Muscle of leg (tissue), 11 donors: ENCODE results near the gene ACBD5. TPM values are rescaled to one million over a fixed set of nuclear protein-coding genes. Genes with fewer than 3 reads are reported as not detected.

Source experiments
- DNase-seq: peaks from one replicate; pipeline ENCODE4 v3.0.0; 2013
- H3K27ac ChIP-seq: one replicate; pipeline ENCODE4 v1.5.1; 2013; ENCODE audit warnings: mild to moderate bottlenecking, low read length, control low read depth
- H3K27me3 ChIP-seq: one replicate; pipeline ENCODE4 v1.6.1; 2013; ENCODE audit warnings: low read length; ENCODE audit not compliant: control insufficient read depth, insufficient read depth
- H3K36me3 ChIP-seq: one replicate; pipeline ENCODE4 v1.6.1; 2013; ENCODE audit warnings: low read length; ENCODE audit not compliant: control insufficient read depth, insufficient read depth
- H3K4me1 ChIP-seq: one replicate; pipeline ENCODE4 v1.6.1; 2013; ENCODE audit warnings: low read length; ENCODE audit not compliant: control insufficient read depth, insufficient read depth
- H3K4me3 ChIP-seq: one replicate; pipeline ENCODE4 v1.5.1; 2013; ENCODE audit warnings: low read length, control low read depth
- H3K9me3 ChIP-seq: replicated peaks from 2 replicates; pipeline ENCODE4 v1.6.1; 2013; ENCODE audit warnings: low read depth, low read length; ENCODE audit not compliant: control insufficient read depth
- WGBS: methylation state at CpG from one replicate; pipeline ENCODE4 v1.1.5; 2013; ENCODE audit warnings: missing lambda C conversion rate; ENCODE audit not compliant: insufficient coverage; 5-methylcytosine and 5-hydroxymethylcytosine counted together
- polyA plus RNA-seq, 8 donors: library from polyadenylated mRNA; unstranded; fragments of 120-200 nt; gene quantifications; one replicate each; pipeline versions ENCODE4 v1.2.1 to v1.2.3, GENCODE V29; 2013; ENCODE audit warnings: inconsistent platforms in 1 of 8, low replicate concordance in 1 of 8; ENCODE audit not compliant: insufficient read length in 8 of 8, insufficient read depth in 1 of 8
- total RNA-seq: library from RNA; stranded (reverse); fragments of 120-200 nt; gene quantifications from one replicate; pipeline ENCODE4 v1.2.4, GENCODE V29; 2013

ACBD5 gene
- total and polyA plus RNA-seq, 9 donors, result 16.9 to 23.6 (median 21.1) TPM

GRCh38 chr10:27253576-27253975, 13.0 kb upstream of the ACBD5 start:
- Histone ChIP-seq H3K4me3 (no peak overlapping the region), H3K27me3 (peaks cover 12% of the 10 kb centered on the region), H3K27ac (no peak overlapping the region), H3K36me3 (no peaks in the 10 kb centered on the region), H3K4me1 (peaks cover 6% of the 10 kb centered on the region), H3K9me3 (no peaks in the 10 kb centered on the region)
- no peak for DNase-seq
- 90% methylated on average over 4 of the region's 5 CpGs for WGBS

DNA sequence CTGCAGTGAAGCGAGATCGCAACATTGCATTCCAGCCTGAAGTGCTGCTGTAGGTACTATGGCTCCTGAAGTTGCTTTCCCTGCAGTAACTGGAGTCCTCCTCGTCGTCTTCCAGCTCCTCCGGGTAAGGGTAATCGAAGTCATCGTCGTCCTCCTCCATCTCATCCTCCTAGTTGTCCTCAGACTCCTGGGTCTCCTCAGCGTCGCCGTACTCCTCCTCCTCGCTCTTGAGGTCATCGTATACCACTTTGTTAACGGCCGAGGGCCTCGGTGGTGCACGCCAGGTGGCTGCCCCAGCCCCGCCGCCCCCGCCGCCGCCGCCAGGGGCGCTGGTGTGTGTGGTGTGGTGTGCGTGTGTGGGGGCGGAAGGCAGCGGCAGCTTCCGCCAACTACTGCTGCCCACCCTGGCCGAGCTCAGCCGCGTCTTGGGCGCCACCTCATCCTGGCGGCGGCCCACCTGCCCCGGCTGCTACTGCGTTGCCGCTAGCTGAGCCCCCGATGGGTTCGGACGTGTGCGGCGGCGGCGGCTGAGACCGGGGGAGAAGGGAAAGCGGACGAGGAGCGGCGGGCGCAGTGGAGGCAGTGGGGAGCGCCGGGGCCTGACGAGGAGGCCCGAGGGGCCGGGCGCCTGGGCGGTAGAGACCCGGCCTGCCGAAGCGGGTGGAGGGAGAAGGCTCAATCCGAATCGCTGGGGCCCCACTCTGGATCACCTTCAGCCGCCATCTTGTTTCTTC, 11.8 kb upstream of the ACBD5 start:
- peak; percentile 66 for DNase-seq
- H3K27ac ChIP-seq, result peak overlapping the region; percentile 65
- H3K4me3 ChIP-seq, result peak overlapping the region; percentile 59
- H3K27me3 ChIP-seq, result peaks cover 2% of the 10 kb centered on the region
- WGBS, result 16% methylated on average over 38 of the region's 63 CpGs
- H3K4me1 ChIP-seq, result peaks cover 3% of the 10 kb centered on the region
- no peaks in the 10 kb centered on the region for H3K36me3 ChIP-seq
- H3K9me3 ChIP-seq, result no peaks in the 10 kb centered on the region

GRCh38 chr10:27251554-27251953, 11.0 kb upstream of the ACBD5 start:
- no peak for DNase-seq
- Histone ChIP-seq H3K27ac (no peak overlapping the region), H3K9me3 (no peaks in the 10 kb centered on the region), H3K4me1 (peaks cover 3% of the 10 kb centered on the region), H3K27me3 (no peaks in the 10 kb centered on the region), H3K4me3 (no peak overlapping the region), H3K36me3 (no peaks in the 10 kb centered on the region)
- 89% methylated on average over 10 of the region's 14 CpGs for WGBS

DNA sequence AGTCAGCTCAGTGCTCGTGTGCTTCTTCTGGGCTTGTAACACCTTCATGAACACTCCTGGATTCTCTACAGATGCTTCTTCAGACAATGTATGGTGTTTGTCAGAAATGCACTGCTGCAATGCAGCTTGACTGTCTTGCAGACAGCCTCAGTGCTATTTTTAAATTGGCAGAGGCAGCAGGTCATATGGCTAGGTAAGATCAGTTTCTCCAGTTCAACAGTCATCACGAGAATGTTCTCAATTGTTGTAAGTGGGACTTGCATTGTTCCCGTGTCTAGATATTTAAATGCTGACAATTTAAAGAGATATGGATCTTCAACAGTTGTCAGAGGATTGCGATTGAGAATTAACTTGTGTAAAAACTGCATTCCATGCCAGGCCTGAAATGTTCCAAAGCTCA, 7.6 kb upstream of the ACBD5 start:
- Histone ChIP-seq H3K4me3 (no peak overlapping the region), H3K36me3 (no peaks in the 10 kb centered on the region), H3K4me1 (peaks cover 5% of the 10 kb centered on the region), H3K27ac (no peak overlapping the region), H3K27me3 (no peaks in the 10 kb centered on the region), H3K9me3 (no peaks in the 10 kb centered on the region)
- 73% methylated on average over 2 of the region's 4 CpGs for WGBS
- no peak for DNase-seq

- no peaks in the 10 kb centered on the region for H3K36me3 ChIP-seq
- WGBS, result 43% methylated on average over 1 of the region's 3 CpGs
- DNase-seq, result no peak
- no peak overlapping the region for H3K27ac ChIP-seq
- H3K27me3 ChIP-seq, result no peaks in the 10 kb centered on the region
- H3K4me1 ChIP-seq, result peaks cover 10% of the 10 kb centered on the region
- H3K9me3 ChIP-seq, result no peaks in the 10 kb centered on the region
- H3K4me3 ChIP-seq, result no peak overlapping the region
Measured at GRCh38 chr10:27247441-27247840, 6.8 kb upstream of the ACBD5 start.

DNA sequence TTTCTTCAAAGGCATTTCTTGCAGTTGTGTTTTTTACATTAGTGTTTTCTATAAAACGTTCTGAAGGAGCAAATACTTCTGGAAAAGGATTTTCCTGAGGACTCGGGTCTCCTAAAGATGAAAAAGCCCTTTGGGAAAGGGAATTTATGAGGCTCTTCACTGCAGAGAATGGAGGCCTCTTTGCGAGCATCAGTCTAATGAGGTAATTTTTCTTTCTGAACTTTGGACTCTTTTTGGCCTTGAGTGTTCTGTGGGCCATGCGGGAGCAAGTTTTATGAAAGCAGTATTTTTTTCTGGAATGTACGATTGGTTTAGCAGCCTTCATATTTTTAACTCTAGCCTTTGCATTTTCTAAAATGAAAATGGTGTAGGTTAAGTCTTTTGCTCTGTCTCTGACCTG, 6.4 kb upstream of the ACBD5 start:
- Histone ChIP-seq H3K4me3 (no peak overlapping the region), H3K4me1 (peaks cover 7% of the 10 kb centered on the region), H3K36me3 (no peaks in the 10 kb centered on the region), H3K27ac (no peak overlapping the region), H3K9me3 (no peaks in the 10 kb centered on the region), H3K27me3 (no peaks in the 10 kb centered on the region)
- WGBS, result 10% methylated on average over 3 of the region's 5 CpGs
- peak; percentile 58 for DNase-seq

DNA sequence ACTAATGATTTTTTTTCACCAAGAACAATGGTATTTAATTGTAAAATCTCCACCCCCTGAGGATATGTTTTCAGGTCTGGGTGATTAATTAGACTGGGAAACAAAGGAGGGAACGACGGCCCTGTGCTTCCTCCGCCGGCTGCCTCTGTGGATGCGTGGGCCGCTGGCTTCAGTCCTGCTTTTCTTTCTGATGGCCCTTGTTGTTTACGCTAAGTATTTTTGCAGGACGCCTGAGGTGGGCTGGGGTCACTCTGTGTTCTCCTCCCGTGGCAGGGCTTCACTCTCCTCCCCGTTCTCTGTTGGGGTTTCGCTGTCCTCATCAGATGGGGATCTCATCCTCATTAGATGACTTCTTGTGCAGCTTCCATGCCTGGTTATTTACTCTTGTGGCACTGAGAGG, 5.2 kb upstream of the ACBD5 start:
- peak; percentile 60 for DNase-seq
- Histone ChIP-seq H3K4me1 (peaks cover 13% of the 10 kb centered on the region), H3K36me3 (no peaks in the 10 kb centered on the region), H3K27ac (peak overlapping the region; percentile 26), H3K27me3 (no peaks in the 10 kb centered on the region), H3K4me3 (no peak overlapping the region), H3K9me3 (no peaks in the 10 kb centered on the region)
- 26% methylated on average over 3 of the region's 11 CpGs for WGBS

- no peak for DNase-seq
- no peak overlapping the region for H3K27ac ChIP-seq
- no CpG with 5 or more reads among the region's 1 CpG for WGBS
Measured at GRCh38 chr10:27244976-27245375, 4.4 kb upstream of the ACBD5 start.

GRCh38 chr10:27242951-27243551, 2.5 kb upstream of the ACBD5 start:
- Histone ChIP-seq H3K4me3 (peak overlapping the region; percentile 89), H3K4me1 (peaks cover 13% of the 10 kb centered on the region), H3K27ac (peak overlapping the region; percentile 98), H3K27me3 (no peaks in the 10 kb centered on the region), H3K9me3 (no peaks in the 10 kb centered on the region), H3K36me3 (peaks cover 4% of the 10 kb centered on the region)
- peak; percentile 93 for DNase-seq
- 11% methylated on average over 5 of the region's 12 CpGs for WGBS

More at GRCh38 chr10:27244976-27245375, 4.4 kb upstream of the ACBD5 start:
- H3K36me3 ChIP-seq, result no peaks in the 10 kb centered on the region
- no peak overlapping the region for H3K4me3 ChIP-seq
- no peaks in the 10 kb centered on the region for H3K27me3 ChIP-seq
- H3K9me3 ChIP-seq, result no peaks in the 10 kb centered on the region
- peaks cover 13% of the 10 kb centered on the region for H3K4me1 ChIP-seq

GRCh38 chr10:27242473-27242950, 1.9 kb upstream of the ACBD5 start:
- Histone ChIP-seq H3K36me3 (peaks cover 4% of the 10 kb centered on the region), H3K27me3 (no peaks in the 10 kb centered on the region), H3K4me1 (peaks cover 13% of the 10 kb centered on the region), H3K27ac (peak overlapping the region; percentile 98), H3K4me3 (peak overlapping the region; percentile 89), H3K9me3 (no peaks in the 10 kb centered on the region)
- WGBS, result 0% methylated on average over 2 of the region's 6 CpGs
- DNase-seq, result no peak
